Inferior parietal cortex (tissue), 1 donor: ENCODE data around the gene FFAR2.

Source experiments
- DNase-seq: peaks from one replicate; pipeline ENCODE4 v3.0.0-alpha.2; 2016; ENCODE audit errors: extremely low spot score

The FFAR2 gene

GRCh38 chr19:35486268-35486708 lies 38.2 kb downstream of the FFAR2 start:
- no peak for DNase-seq

GRCh38 chr19:35487656-35488182 lies 39.7 kb downstream of the FFAR2 start:
- no peak for DNase-seq

GRCh38 chr19:35488677-35489076 lies 40.6 kb downstream of the FFAR2 start:
- DNase-seq, result no peak

GRCh38 chr19:35490364-35490763 lies 42.3 kb downstream of the FFAR2 start, which contains the start of gene KRTDAP:
Gene KRTDAP (minus strand): TSS chr19:35490464. CDS start chr19:35490442, 22 bp downstream.
- DNase-seq, result no peak

- DNase-seq, result no peak
Measured at GRCh38 chr19:35491836-35492360, 43.8 kb downstream of the FFAR2 start.

- DNase-seq, result no peak
Measured at GRCh38 chr19:35493971-35494370, 45.9 kb downstream of the FFAR2 start.

GRCh38 chr19:35495107-35496064 lies 47.3 kb downstream of the FFAR2 start:
- peak; percentile 69 for DNase-seq

GRCh38 chr19:35497406-35497805 lies 49.3 kb downstream of the FFAR2 start:
- DNase-seq, result no peak

- DNase-seq, result no peak
Measured at GRCh38 chr19:35498220-35498619, 50.2 kb downstream of the FFAR2 start.

GRCh38 chr19:35498984-35499527 lies 51.0 kb downstream of the FFAR2 start:
- DNase-seq, result no peak

- DNase-seq, result no peak
Measured at GRCh38 chr19:35500611-35501010, 52.6 kb downstream of the FFAR2 start.
